Activated naive CD8-positive, alpha-beta T cell (primary cell): ENCODE results near the gene RALBP1.

Experiments used
- H3K27ac Mint-ChIP-seq: one replicate; pipeline ENCODE4 v1.8.0; 2021; ENCODE audit warnings: mixed read lengths
- H3K27me3 Mint-ChIP-seq: one replicate; pipeline ENCODE4 v1.8.0; 2021; ENCODE audit warnings: mixed read lengths
- H3K36me3 Mint-ChIP-seq: one replicate; pipeline ENCODE4 v1.8.0; 2021; ENCODE audit warnings: mixed read lengths
- H3K4me1 Mint-ChIP-seq: one replicate; pipeline ENCODE4 v1.8.0; 2021; ENCODE audit warnings: low read depth, mixed read lengths
- H3K4me3 Mint-ChIP-seq: one replicate; pipeline ENCODE4 v1.8.0; 2021; ENCODE audit warnings: mild to moderate bottlenecking, mixed read lengths
- H3K9me3 Mint-ChIP-seq: one replicate; pipeline ENCODE4 v1.8.0; 2021; ENCODE audit warnings: low read depth, mixed read lengths

Gene RALBP1

GRCh38 chr18:9513971-9514512 lies 38.7 kb downstream of the RALBP1 start:
- H3K9me3 Mint-ChIP-seq = no peaks in the 10 kb centered on the region
- H3K4me3 Mint-ChIP-seq = no peak overlapping the region
- peaks cover 6% of the 10 kb centered on the region for H3K4me1 Mint-ChIP-seq
- H3K27me3 Mint-ChIP-seq = no peaks in the 10 kb centered on the region
- H3K36me3 Mint-ChIP-seq = peaks cover 2% of the 10 kb centered on the region
- no peak overlapping the region for H3K27ac Mint-ChIP-seq

DNA sequence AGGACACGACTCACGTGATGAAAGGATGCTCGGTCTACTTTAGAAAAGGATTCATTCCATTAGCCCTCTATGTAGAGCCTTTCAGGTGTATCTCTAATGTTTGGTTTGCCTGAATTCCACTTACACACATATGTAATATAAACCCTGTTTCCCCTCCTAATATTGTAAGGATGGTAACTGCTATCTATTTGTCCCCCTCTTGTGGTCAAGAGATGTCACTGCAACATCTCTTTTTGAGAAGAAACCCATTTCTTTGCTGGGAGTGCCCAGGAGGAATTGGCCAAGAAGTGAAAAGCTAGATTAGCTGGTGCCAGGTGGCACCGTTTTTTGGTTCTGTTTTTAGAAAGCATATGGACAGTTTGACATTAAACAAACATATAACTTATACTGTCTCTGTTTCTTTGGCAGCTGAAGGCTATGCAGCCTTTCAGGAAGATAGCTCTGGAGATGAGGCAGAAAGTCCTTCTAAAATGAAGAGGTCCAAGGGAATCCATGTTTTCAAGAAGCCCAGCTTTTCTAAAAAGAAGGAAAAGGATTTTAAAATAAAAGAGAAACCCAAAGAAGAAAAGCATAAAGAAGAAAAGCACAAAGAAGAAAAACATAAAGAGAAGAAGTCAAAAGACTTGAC lies 41.2 kb downstream of the RALBP1 start:
- no peak overlapping the region for H3K27ac Mint-ChIP-seq

DNA sequence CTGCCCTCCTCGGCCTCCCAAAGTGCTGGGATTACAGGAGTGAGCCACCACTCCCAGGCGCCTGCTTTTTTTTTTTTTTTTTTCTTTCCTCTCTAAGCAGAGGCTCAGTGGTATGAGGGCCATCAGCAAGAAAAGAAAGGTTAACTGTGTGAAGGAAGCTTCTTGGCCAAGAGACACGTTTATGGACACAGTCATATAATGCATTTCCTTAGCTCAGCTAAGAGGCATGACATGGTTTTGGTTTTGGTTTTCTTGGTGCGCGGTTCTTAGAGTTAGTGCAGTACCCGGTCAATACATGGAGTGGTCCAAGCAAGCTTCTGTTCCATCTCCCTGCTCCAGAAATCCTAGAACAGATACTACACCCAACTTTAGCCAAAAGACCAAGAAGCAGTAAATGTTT lies 42.6 kb downstream of the RALBP1 start:
- no peaks in the 10 kb centered on the region for H3K9me3 Mint-ChIP-seq
- H3K4me1 Mint-ChIP-seq = peaks cover 3% of the 10 kb centered on the region
- H3K27ac Mint-ChIP-seq = no peak overlapping the region
- no peak overlapping the region for H3K4me3 Mint-ChIP-seq
- H3K36me3 Mint-ChIP-seq = peaks cover 9% of the 10 kb centered on the region
- no peaks in the 10 kb centered on the region for H3K27me3 Mint-ChIP-seq

More for the DNA sequence above, 41.2 kb downstream of the RALBP1 start:
- H3K27me3 Mint-ChIP-seq = no peaks in the 10 kb centered on the region
- peaks cover 3% of the 10 kb centered on the region for H3K4me1 Mint-ChIP-seq
- peaks cover 2% of the 10 kb centered on the region for H3K36me3 Mint-ChIP-seq
- no peaks in the 10 kb centered on the region for H3K9me3 Mint-ChIP-seq
- H3K4me3 Mint-ChIP-seq = no peak overlapping the region

- H3K9me3 Mint-ChIP-seq = no peaks in the 10 kb centered on the region
- peaks cover 3% of the 10 kb centered on the region for H3K4me1 Mint-ChIP-seq
- H3K27ac Mint-ChIP-seq = no peak overlapping the region
- no peak overlapping the region for H3K4me3 Mint-ChIP-seq
- no peaks in the 10 kb centered on the region for H3K27me3 Mint-ChIP-seq
- peaks cover 11% of the 10 kb centered on the region for H3K36me3 Mint-ChIP-seq
These were observed 44.1 kb downstream of the RALBP1 start for GRCh38 chr18:9519399-9519798.

GRCh38 chr18:9520666-9521065 lies 45.4 kb downstream of the RALBP1 start:
- Mint-ChIP-seq H3K27ac (no peak overlapping the region), H3K4me3 (no peak overlapping the region), H3K4me1 (peaks cover 3% of the 10 kb centered on the region), H3K36me3 (peaks cover 14% of the 10 kb centered on the region), H3K27me3 (no peaks in the 10 kb centered on the region), H3K9me3 (no peaks in the 10 kb centered on the region)

GRCh38 chr18:9521770-9522169 lies 46.5 kb downstream of the RALBP1 start:
- Mint-ChIP-seq H3K4me3 (no peak overlapping the region), H3K27ac (no peak overlapping the region), H3K4me1 (no peaks in the 10 kb centered on the region), H3K9me3 (no peaks in the 10 kb centered on the region), H3K27me3 (no peaks in the 10 kb centered on the region), H3K36me3 (peaks cover 12% of the 10 kb centered on the region)

DNA sequence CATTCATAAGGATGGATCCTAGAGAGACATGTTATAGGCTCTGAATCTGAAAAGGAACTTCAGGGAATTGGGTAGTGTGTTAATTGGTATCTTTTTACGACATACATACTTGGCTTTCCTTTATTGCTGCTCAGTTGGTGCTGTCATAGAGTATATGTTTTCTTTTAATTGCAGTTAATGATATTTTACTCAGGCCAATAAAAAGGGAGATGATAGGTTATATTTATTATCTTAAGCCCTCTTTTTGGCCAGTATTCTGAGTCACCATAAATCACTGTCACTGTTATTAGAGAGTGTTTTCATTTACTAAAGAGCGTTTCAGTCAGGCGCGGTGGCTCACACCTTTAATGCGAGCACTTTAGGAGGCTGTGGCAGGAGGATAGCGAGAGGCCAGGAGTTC lies 47.6 kb downstream of the RALBP1 start:
- Mint-ChIP-seq H3K27me3 (no peaks in the 10 kb centered on the region), H3K4me1 (no peaks in the 10 kb centered on the region), H3K9me3 (no peaks in the 10 kb centered on the region), H3K27ac (no peak overlapping the region), H3K36me3 (peaks cover 19% of the 10 kb centered on the region), H3K4me3 (no peak overlapping the region)

DNA sequence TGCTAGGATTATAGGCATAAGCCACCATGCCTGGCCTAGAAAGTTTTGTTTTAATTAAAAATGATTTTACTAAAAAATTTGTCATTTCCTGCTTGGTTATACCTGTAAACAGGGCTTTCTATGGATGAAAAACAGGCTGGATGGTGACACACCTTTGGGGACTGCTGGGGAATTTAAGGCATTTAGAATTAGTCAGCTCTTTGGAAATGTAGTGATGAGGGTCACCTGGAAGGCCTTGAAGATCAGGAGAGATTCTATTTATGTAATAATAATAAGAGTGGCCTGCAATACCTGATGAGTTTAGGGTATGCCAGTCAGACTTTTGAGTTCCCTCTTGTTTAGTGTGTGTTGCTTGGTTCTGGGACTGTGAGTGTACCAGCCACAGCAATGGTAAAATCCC lies 51.1 kb downstream of the RALBP1 start:
- Mint-ChIP-seq H3K4me3 (no peak overlapping the region), H3K27me3 (no peaks in the 10 kb centered on the region), H3K27ac (no peak overlapping the region), H3K36me3 (peaks cover 24% of the 10 kb centered on the region), H3K4me1 (no peaks in the 10 kb centered on the region), H3K9me3 (no peaks in the 10 kb centered on the region)

GRCh38 chr18:9530226-9531009 lies 55.1 kb downstream of the RALBP1 start:
- Mint-ChIP-seq H3K27ac (no peak overlapping the region), H3K27me3 (no peaks in the 10 kb centered on the region), H3K36me3 (peaks cover 17% of the 10 kb centered on the region), H3K4me3 (no peak overlapping the region), H3K4me1 (no peaks in the 10 kb centered on the region), H3K9me3 (no peaks in the 10 kb centered on the region)

DNA sequence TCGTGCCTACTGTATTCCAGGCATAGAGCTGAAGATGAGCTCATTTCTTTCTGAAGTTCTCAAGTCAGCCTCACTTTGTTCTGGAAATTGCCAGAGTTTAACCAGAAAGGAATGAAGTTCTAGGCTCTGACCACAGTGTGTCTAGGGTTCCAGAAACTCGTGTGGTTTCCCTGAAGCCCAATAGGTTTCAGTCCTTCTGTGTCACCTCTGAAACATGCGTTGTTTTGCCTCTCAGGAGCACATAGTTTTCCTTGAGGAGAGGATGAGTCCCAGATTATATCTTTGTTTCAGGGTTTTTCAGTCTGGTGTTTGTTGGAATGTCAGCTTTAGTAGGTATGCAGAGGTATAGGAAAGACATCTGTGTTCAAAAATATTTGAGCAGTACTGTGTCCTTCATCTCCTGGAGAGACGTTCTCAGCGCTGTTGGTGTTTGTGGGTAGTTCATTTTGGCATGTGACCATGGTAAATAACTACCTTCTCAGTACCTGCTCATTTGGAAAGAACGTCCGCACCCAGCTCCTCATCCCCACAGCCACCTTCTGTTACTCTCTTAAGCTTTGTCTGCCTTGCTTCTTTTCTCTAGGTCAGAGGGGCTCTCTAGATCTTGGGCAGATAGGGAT lies 56.6 kb downstream of the RALBP1 start:
- H3K4me1 Mint-ChIP-seq = no peaks in the 10 kb centered on the region
- peaks cover 17% of the 10 kb centered on the region for H3K36me3 Mint-ChIP-seq
- no peak overlapping the region for H3K27ac Mint-ChIP-seq
- no peaks in the 10 kb centered on the region for H3K27me3 Mint-ChIP-seq
- H3K4me3 Mint-ChIP-seq = no peak overlapping the region
- no peaks in the 10 kb centered on the region for H3K9me3 Mint-ChIP-seq

DNA sequence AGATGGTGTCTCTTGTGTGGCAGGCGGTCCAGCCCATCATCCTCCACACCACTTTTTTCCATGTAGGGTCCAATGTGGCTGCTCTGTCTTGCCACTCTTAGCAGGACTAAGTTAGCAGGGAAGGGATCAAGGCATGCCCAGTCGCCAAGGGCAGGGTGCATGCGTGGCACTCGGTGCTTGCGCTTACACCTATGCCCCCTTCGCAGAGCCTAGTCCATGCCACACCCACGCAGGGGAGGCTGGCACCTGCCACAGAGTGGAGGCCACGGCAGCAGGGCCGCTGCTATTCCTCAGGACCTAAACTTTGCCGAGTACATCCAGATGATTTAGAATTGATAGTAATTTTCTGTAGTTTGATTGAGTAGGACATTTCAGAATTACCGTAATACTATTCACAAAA lies 59.5 kb downstream of the RALBP1 start:
- Mint-ChIP-seq H3K9me3 (no peaks in the 10 kb centered on the region), H3K27ac (no peak overlapping the region), H3K4me1 (no peaks in the 10 kb centered on the region), H3K27me3 (no peaks in the 10 kb centered on the region), H3K4me3 (no peak overlapping the region), H3K36me3 (peaks cover 6% of the 10 kb centered on the region)

DNA sequence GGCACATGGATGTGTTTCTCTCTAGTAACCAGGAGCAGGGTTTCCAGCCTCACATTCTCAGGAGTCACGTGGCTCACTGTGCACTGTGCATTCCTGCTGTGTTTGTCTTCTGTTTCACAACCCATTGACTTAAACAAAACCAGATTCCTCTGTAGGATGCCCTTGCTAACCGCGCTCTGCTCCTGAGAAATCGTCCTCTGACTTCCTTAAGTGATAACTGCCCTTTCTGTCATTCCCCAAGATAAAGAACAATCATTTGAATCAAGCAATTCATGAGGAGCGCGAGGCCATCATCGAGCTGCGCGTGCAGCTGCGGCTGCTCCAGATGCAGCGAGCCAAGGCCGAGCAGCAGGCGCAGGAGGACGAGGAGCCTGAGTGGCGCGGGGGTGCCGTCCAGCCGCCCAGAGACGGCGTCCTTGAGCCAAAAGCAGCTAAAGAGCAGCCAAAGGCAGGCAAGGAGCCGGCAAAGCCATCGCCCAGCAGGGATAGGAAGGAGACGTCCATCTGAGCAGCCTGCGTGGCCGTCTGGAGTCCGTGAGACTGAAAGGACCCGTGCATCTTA lies 60.2 kb downstream of the RALBP1 start:
- H3K4me1 Mint-ChIP-seq = no peaks in the 10 kb centered on the region
- H3K27me3 Mint-ChIP-seq = no peaks in the 10 kb centered on the region
- H3K36me3 Mint-ChIP-seq = peaks cover 6% of the 10 kb centered on the region
- H3K4me3 Mint-ChIP-seq = no peak overlapping the region
- H3K27ac Mint-ChIP-seq = no peak overlapping the region
- H3K9me3 Mint-ChIP-seq = no peaks in the 10 kb centered on the region

- no peak overlapping the region for H3K4me3 Mint-ChIP-seq
- H3K27ac Mint-ChIP-seq = no peak overlapping the region
- H3K4me1 Mint-ChIP-seq = no peaks in the 10 kb centered on the region
- no peaks in the 10 kb centered on the region for H3K9me3 Mint-ChIP-seq
- no peaks in the 10 kb centered on the region for H3K27me3 Mint-ChIP-seq
- peaks cover 7% of the 10 kb centered on the region for H3K36me3 Mint-ChIP-seq
These were observed 61.2 kb downstream of the RALBP1 start for GRCh38 chr18:9536354-9537152.

- peaks cover 8% of the 10 kb centered on the region for H3K36me3 Mint-ChIP-seq
- no peaks in the 10 kb centered on the region for H3K9me3 Mint-ChIP-seq
- H3K27me3 Mint-ChIP-seq = no peaks in the 10 kb centered on the region
- H3K4me1 Mint-ChIP-seq = no peaks in the 10 kb centered on the region
- no peak overlapping the region for H3K27ac Mint-ChIP-seq
- H3K4me3 Mint-ChIP-seq = no peak overlapping the region
These were observed 62.4 kb downstream of the RALBP1 start for GRCh38 chr18:9537677-9538076.
